ENCODE data around the gene NBPF9.
"Not testable (repeated sequence)": the region's sequence is repeated elsewhere in the genome, so short reads cannot be mapped to it uniquely, and the experiment has no call there.

DNA sequence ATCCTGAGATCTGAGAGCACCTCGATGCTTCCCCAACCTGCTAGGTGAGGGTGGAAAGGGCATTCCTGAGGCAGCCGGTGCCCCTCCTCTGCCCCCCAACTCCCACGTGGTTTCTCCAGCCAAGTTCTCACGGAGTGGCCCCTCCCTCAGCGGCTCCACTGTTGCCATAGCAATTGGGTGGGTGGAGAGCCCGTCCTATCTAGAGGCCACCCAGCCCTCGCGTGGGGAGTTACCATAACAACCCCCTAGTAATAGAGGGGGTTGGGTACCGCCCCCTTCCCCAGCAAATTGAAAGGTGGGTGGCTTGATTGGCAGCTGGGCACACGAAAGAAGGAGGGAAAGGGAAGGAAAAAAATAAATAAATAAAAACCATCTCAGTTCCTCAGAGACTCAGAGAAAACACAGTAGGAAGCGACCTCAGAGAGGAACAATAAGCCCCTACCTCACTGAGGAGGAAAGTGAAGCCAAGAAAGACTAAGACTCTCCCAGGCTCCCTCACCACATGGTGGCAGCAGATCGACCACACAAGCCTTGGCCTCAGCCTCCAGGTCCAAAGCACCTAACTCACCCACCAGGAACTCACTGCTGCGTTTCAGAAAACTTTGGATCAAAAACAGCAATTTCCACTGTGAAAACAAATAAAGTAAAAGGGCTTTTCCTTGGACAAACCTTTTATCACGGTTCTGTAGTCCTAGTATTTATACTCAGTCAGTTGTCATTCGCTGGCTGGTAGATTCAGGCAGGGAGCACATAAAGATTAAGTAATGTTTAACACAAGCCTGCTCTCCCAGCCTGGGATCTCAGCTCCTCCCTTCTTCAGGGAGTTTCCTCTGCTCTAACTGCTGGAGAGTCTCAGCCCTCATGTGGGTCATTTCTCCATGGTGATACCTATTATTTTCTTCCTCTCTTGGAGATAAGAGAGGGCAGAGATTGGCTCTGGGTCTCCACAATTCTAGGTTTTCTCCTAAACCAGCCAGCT lies 20.9 kb upstream of the NBPF9 start:
- not testable (repeated sequence) for TF ChIP-seq EZH2 (IDR thresholded peaks at IDR 0.05); POLR2AphosphoS5 (IDR thresholded peaks at IDR 0.05; ENCODE audit: borderline replicate concordance, low read depth, low read length); FOXP2 (optimal IDR thresholded peaks at IDR 0.05; ENCODE audit: control extremely low read depth, extremely low read length, insufficient read depth)
